CD4-positive, CD25-positive, alpha-beta regulatory T cell (primary cell): ENCODE measurements around the gene RERE. TPM values are rescaled to one million over a fixed set of nuclear protein-coding genes. Genes with fewer than 3 reads are reported as not detected.

Source experiments
- ATAC-seq, 2 donors: fragments of 150-1000 bp; cut with Tn5 transposase; one replicate each; pipeline ENCODE4 v1.10.0; 2021; ENCODE audit warnings: low read depth in 2 of 2, moderate number of reproducible peaks in 2 of 2, moderate library complexity in 1 of 2
- DNase-seq, 3 donors: peaks; one replicate each; pipeline versions ENCODE4 v3.0.0 to v3.0.0-alpha.2; 2012 to 2022; ENCODE audit warnings: mixed read lengths in 1 of 3
- H3K27ac ChIP-seq: one replicate; pipeline ENCODE4 v1.7.0; 2013; ENCODE audit warnings: mild to moderate bottlenecking, low read length; ENCODE audit not compliant: insufficient read depth, poor library complexity, severe bottlenecking
- H3K27me3 ChIP-seq: one replicate; pipeline ENCODE4 v1.7.0; 2013; ENCODE audit warnings: low read length; ENCODE audit not compliant: control insufficient read depth, insufficient read depth
- H3K36me3 ChIP-seq: one replicate; pipeline ENCODE4 v1.7.0; 2013; ENCODE audit warnings: mild to moderate bottlenecking, low read length, moderate library complexity; ENCODE audit not compliant: control insufficient read depth, insufficient read depth
- H3K4me1 ChIP-seq: 2 replicates; pipeline ENCODE4 v1.7.0; 2013; ENCODE audit warnings: mild to moderate bottlenecking, low read length; ENCODE audit not compliant: insufficient read depth, control insufficient read depth, poor library complexity, severe bottlenecking
- H3K4me3 ChIP-seq: one replicate; pipeline ENCODE4 v1.7.0; 2013; ENCODE audit warnings: low read depth, mild to moderate bottlenecking, low read length, moderate library complexity
- H3K9me3 ChIP-seq, 2 experiments: 1 replicate in 1 of 2; 2 replicates in 1 of 2; pipeline ENCODE4 v1.7.0; 2013; ENCODE audit warnings: low read length in 2 of 2, mild to moderate bottlenecking in 1 of 2, moderate library complexity in 1 of 2; ENCODE audit not compliant: control insufficient read depth in 2 of 2
- H3K27ac Mint-ChIP-seq, 3 donors: one replicate each; pipeline ENCODE4 v1.8.0; 2020 to 2022; ENCODE audit warnings: mild to moderate bottlenecking in 3 of 3, mixed read lengths in 3 of 3, moderate library complexity in 2 of 3
- H3K27me3 Mint-ChIP-seq: one replicate; pipeline ENCODE4 v1.8.0; 2022; ENCODE audit warnings: mild to moderate bottlenecking, mixed read lengths
- H3K36me3 Mint-ChIP-seq: one replicate; pipeline ENCODE4 v1.8.0; 2020; ENCODE audit warnings: mixed read lengths
- H3K4me1 Mint-ChIP-seq, 4 donors: one replicate each; pipeline ENCODE4 v1.8.0; 2020 to 2022; ENCODE audit warnings: mixed read lengths in 4 of 4, mild to moderate bottlenecking in 1 of 4
- H3K4me3 Mint-ChIP-seq, 4 donors: one replicate each; pipeline ENCODE4 v1.8.0; 2020 to 2022; ENCODE audit warnings: mild to moderate bottlenecking in 4 of 4, mixed read lengths in 4 of 4, moderate library complexity in 3 of 4
- H3K9me3 Mint-ChIP-seq, 7 donors: one replicate each; pipeline ENCODE4 v1.8.0; 2020 to 2022; ENCODE audit warnings: mixed read lengths in 7 of 7, mild to moderate bottlenecking in 3 of 7, moderate library complexity in 2 of 7
- polyA plus RNA-seq, 4 donors: library from polyadenylated mRNA; unstranded; fragments of 300-500 nt; fragmentation: Illumina TruSeq; gene quantifications; one replicate each; pipeline ENCODE4 v1.2.3, GENCODE V29; 2021
- total RNA-seq: library from RNA; stranded (reverse); gene quantifications from one replicate; pipeline ENCODE4 v1.2.3, GENCODE V29; 2022

RERE gene
- 127 TPM for total RNA-seq
- 1 to 10 TPM; 3.1 to 5.8 (median 4.9) TPM for polyA plus RNA-seq

GRCh38 chr1:8817412-8818324 is at the start of gene RERE:
Gene RERE (minus strand): TSS chr1:8817640.
- Histone ChIP-seq H3K9me3 (no peaks in the 10 kb centered on the region), H3K36me3 (no peaks in the 10 kb centered on the region), H3K4me3 (peak within 1 kb of the TSS; percentile 87), H3K4me1 (peaks cover 30% of the 10 kb centered on the region), H3K27ac (peak within 1 kb of the TSS; percentile 85), H3K27me3 (no peaks in the 10 kb centered on the region)
- DNase-seq: peak; percentile 93 to 98 (median 96)
- H3K4me1 Mint-ChIP-seq: peaks cover 28 to 46% (median 38%) of the 10 kb centered on the region in 4 donors
- peak; percentile 98 to 99 for ATAC-seq
- peak within 1 kb of the TSS; percentile 91 to 97 (median 95) for H3K27ac Mint-ChIP-seq
- peaks cover 56% of the 10 kb centered on the region for H3K27me3 Mint-ChIP-seq
- no peaks in the 10 kb centered on the region for H3K9me3 Mint-ChIP-seq
- H3K36me3 Mint-ChIP-seq: no peaks in the 10 kb centered on the region
- H3K4me3 Mint-ChIP-seq: peak within 1 kb of the TSS; percentile 88 to 96 (median 90)

- Histone ChIP-seq H3K36me3 (peaks cover 98% of the 10 kb centered on the region), H3K4me1 (no peaks in the 10 kb centered on the region), H3K27me3 (no peaks in the 10 kb centered on the region), H3K27ac (no peak overlapping the region), H3K4me3 (no peak overlapping the region), H3K9me3 (no peaks in the 10 kb centered on the region)
- H3K36me3 Mint-ChIP-seq: peaks cover 46% of the 10 kb centered on the region
- peaks cover 5 to 34% (median 29%) of the 10 kb centered on the region in 4 donors for H3K4me1 Mint-ChIP-seq
- no peak overlapping the region for H3K4me3 Mint-ChIP-seq
- peak overlapping the region in 2 of 3 donors; percentile 9 to 44 for H3K27ac Mint-ChIP-seq
- H3K9me3 Mint-ChIP-seq: no peaks in the 10 kb centered on the region
- no peak for DNase-seq
- no peak for ATAC-seq
- no peaks in the 10 kb centered on the region for H3K27me3 Mint-ChIP-seq
Observed at GRCh38 chr1:8866792-8867415, 49.5 kb upstream of the RERE start.

- Mint-ChIP-seq H3K4me3 (no peak overlapping the region), H3K27me3 (no peaks in the 10 kb centered on the region), H3K4me1 (peaks cover 5 to 32% (median 26%) of the 10 kb centered on the region in 4 donors), H3K27ac (peak overlapping the region in 1 of 3 donors; percentile 44), H3K9me3 (no peaks in the 10 kb centered on the region), H3K36me3 (peaks cover 44% of the 10 kb centered on the region)
- Histone ChIP-seq H3K4me1 (no peaks in the 10 kb centered on the region), H3K27me3 (no peaks in the 10 kb centered on the region), H3K36me3 (peaks cover 97% of the 10 kb centered on the region), H3K27ac (no peak overlapping the region), H3K4me3 (no peak overlapping the region), H3K9me3 (no peaks in the 10 kb centered on the region)
- DNase-seq (no peak), ATAC-seq (no peak)
Observed at GRCh38 chr1:8866173-8866791, 48.8 kb upstream of the RERE start.

GRCh38 chr1:8864713-8865344 is 47.4 kb upstream of the RERE start:
- Mint-ChIP-seq H3K36me3 (peaks cover 43% of the 10 kb centered on the region), H3K4me1 (peaks cover 0 to 23% (median 18%) of the 10 kb centered on the region in 4 donors), H3K9me3 (no peaks in the 10 kb centered on the region), H3K4me3 (no peak overlapping the region), H3K27ac (peak overlapping the region in 1 of 3 donors; percentile 64), H3K27me3 (no peaks in the 10 kb centered on the region)
- no peak overlapping the region for H3K27ac ChIP-seq
- H3K9me3 ChIP-seq: no peaks in the 10 kb centered on the region
- no peaks in the 10 kb centered on the region for H3K4me1 ChIP-seq
- ATAC-seq: no peak
- H3K4me3 ChIP-seq: no peak overlapping the region
- no peak for DNase-seq
- H3K27me3 ChIP-seq: no peaks in the 10 kb centered on the region
- peaks cover 96% of the 10 kb centered on the region for H3K36me3 ChIP-seq

GRCh38 chr1:8863794-8864233 is 46.4 kb upstream of the RERE start:
- no peak overlapping the region for H3K27ac ChIP-seq
- no peaks in the 10 kb centered on the region for H3K4me1 ChIP-seq
- H3K27me3 Mint-ChIP-seq: no peaks in the 10 kb centered on the region
- no peaks in the 10 kb centered on the region for H3K27me3 ChIP-seq
- H3K4me1 Mint-ChIP-seq: peaks cover 5 to 22% (median 14%) of the 10 kb centered on the region in 4 donors
- H3K9me3 ChIP-seq: no peaks in the 10 kb centered on the region
- peaks cover 38% of the 10 kb centered on the region for H3K36me3 Mint-ChIP-seq
- H3K27ac Mint-ChIP-seq: no peak overlapping the region
- no peak for DNase-seq
- no peak overlapping the region for H3K4me3 ChIP-seq
- no peak overlapping the region for H3K4me3 Mint-ChIP-seq
- no peaks in the 10 kb centered on the region for H3K9me3 Mint-ChIP-seq
- peaks cover 93% of the 10 kb centered on the region for H3K36me3 ChIP-seq
- no peak for ATAC-seq

- peaks cover 43% of the 10 kb centered on the region for H3K36me3 Mint-ChIP-seq
- no peaks in the 10 kb centered on the region for H3K9me3 Mint-ChIP-seq
- no peak overlapping the region for H3K4me3 ChIP-seq
- H3K4me3 Mint-ChIP-seq: no peak overlapping the region
- H3K27me3 Mint-ChIP-seq: no peaks in the 10 kb centered on the region
- peaks cover 93% of the 10 kb centered on the region for H3K36me3 ChIP-seq
- ATAC-seq: no peak
- H3K9me3 ChIP-seq: no peaks in the 10 kb centered on the region
- H3K4me1 Mint-ChIP-seq: peaks cover 5 to 26% (median 17%) of the 10 kb centered on the region in 4 donors
- H3K27me3 ChIP-seq: no peaks in the 10 kb centered on the region
- H3K27ac ChIP-seq: no peak overlapping the region
- H3K27ac Mint-ChIP-seq: peak overlapping the region in 1 of 3 donors; percentile 5
- H3K4me1 ChIP-seq: no peaks in the 10 kb centered on the region
- DNase-seq: no peak
Observed at GRCh38 chr1:8863138-8863537, 45.7 kb upstream of the RERE start.

GRCh38 chr1:8862528-8862927 is 45.1 kb upstream of the RERE start:
- no peaks in the 10 kb centered on the region for H3K4me1 ChIP-seq
- H3K4me1 Mint-ChIP-seq: peaks cover 5 to 22% (median 17%) of the 10 kb centered on the region in 4 donors
- peak; percentile 40 to 52 for ATAC-seq
- peak overlapping the region in 1 of 3 donors; percentile 5 for H3K27ac Mint-ChIP-seq
- no peaks in the 10 kb centered on the region for H3K9me3 ChIP-seq
- no peak overlapping the region for H3K27ac ChIP-seq
- no peak overlapping the region for H3K4me3 ChIP-seq
- no peaks in the 10 kb centered on the region for H3K27me3 ChIP-seq
- H3K36me3 ChIP-seq: peaks cover 91% of the 10 kb centered on the region
- no peaks in the 10 kb centered on the region for H3K9me3 Mint-ChIP-seq
- no peak overlapping the region for H3K4me3 Mint-ChIP-seq
- peaks cover 45% of the 10 kb centered on the region for H3K36me3 Mint-ChIP-seq
- peak; percentile 12 to 56 (median 52) for DNase-seq
- no peaks in the 10 kb centered on the region for H3K27me3 Mint-ChIP-seq
